ENCODE results near the gene SLC26A1.
"Not testable (repeated sequence)": the region's sequence is repeated elsewhere in the genome, so short reads cannot be mapped to it uniquely, and the experiment has no call there.

SLC26A1 gene

DNA sequence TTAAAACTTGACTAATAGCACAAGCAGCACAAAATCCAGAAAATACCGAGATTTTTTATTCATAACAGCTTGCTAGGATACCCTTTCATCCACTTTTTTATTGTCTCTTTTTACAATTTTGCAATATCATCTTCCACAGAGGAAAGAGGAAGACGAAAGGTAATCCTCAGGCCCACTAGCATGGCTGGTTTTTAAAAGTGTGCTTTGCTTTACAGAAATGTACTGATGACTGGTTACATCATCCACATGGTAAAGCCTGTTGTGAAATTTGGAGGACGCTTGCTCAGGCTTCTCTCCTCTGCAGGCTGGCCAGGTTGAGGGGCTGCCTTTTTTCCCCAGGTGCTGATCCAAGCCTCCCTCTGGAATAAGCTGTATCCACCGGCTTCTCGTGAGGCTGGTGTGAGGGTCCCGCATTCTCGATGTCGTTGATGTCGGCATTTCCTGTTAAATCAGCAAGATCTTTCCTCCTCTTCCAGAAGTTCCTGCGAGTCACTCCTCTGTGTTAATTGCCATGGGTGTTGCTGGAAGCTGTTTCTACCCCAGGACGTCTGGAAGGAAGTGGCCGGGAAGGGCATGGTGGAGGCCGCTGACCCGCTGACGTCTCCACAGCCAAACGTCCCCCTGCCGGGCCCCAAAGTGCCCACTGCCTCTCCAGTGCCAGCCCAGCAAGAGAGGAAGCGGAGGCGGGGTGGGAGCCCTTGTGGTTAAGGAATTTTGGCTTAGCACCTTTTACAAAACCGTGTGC lies 14.1 kb downstream of the SLC26A1 start:
- DNase-seq, result no peak

DNA sequence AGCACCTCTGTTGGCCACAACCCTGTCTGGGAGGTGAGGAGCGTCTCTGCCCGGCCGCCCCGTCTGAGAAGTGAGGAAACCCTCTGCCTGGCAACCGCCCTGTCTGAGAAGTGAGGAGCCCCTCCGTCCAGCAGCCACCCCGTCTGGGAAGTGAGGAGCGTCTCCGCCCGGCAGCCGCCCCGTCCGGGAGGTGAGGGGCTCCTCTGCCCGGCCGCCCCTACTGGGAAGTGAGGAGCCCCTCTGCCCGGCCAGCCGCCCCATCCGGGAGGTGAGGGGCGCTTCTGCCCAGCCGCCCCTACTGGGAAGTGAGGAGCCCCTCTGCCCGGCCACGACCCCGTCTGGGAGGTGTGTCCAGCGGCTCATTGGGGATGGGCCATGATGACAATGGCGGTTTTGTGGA lies 17.2 kb downstream of the SLC26A1 start:
- not testable (repeated sequence) for DNase-seq

DNA sequence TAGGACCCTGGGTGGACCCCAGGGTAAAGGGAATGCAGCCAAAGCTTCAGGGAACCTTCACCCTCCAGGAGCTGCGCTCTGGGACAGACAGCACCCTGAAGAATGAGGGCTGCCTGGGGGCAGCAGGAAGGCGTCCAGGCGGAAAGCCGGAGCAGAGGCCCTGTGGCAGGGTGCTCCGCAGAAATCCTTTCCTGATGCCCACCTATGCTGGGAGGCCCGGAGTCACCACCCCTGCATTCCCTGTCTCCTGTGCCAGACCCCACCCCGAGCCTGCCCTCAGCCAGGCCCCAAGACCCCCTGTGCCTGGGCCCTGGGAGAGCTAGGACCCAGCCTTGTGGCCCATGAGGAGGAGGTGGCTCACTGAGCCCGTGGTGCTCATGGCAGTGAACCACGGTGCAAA lies 18.5 kb downstream of the SLC26A1 start:
- DNase-seq, result no peak

DNA sequence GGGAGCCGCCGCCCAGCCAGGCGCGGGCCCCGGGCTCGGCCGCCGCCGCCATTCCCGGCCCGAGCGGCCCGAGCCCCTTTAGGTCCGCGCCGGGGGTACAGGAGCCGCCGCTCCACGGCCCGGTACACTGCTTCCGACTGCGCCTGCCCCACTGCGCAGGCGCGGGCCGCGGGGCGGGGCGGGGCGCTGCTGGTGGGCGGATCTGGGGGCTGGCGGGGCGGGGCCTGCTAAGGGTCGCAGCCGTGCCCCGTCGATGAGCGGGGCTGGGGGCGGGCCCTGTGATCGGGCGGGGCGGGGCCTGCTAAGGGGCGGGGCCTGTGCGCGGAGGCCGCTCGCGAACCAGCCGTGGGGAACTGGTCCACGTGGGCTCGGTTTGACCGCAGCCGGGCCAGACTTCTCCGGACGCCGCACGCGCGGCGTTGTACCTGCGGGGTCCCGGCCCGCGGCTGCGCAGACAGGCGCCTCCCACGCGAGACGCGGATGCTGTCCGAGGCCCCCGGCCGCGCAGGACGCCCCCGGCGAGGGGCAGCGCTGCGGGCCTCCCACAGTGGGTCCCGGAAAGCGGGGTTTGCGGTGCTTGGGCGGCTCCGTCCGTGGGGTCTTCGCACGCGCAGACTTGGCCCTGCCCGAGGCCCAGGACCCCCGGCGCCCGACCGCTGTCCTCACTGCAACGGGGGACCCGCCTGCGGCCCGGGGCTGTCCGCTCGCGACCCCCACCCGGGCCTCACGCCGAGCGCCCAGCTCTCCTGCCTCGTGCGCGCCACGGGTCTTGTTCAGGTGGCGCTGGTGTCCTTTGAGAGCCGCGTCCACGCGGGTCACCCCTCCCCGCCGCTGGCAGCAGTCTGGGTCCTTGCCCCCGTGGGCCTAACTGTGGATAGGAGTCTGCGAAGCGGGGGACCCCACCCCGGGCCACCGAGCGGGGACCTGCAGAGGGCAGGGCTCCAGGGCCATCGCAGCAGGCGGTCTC lies 19.5 kb downstream of the SLC26A1 start, which contains the start of gene DGKQ:
DGKQ (minus strand) TSS at position 139 of the 967 bp plus-strand sequence; CDS start at position 52, 87 bp downstream.
- DNase-seq, result peak; percentile 80 to 84

DNA sequence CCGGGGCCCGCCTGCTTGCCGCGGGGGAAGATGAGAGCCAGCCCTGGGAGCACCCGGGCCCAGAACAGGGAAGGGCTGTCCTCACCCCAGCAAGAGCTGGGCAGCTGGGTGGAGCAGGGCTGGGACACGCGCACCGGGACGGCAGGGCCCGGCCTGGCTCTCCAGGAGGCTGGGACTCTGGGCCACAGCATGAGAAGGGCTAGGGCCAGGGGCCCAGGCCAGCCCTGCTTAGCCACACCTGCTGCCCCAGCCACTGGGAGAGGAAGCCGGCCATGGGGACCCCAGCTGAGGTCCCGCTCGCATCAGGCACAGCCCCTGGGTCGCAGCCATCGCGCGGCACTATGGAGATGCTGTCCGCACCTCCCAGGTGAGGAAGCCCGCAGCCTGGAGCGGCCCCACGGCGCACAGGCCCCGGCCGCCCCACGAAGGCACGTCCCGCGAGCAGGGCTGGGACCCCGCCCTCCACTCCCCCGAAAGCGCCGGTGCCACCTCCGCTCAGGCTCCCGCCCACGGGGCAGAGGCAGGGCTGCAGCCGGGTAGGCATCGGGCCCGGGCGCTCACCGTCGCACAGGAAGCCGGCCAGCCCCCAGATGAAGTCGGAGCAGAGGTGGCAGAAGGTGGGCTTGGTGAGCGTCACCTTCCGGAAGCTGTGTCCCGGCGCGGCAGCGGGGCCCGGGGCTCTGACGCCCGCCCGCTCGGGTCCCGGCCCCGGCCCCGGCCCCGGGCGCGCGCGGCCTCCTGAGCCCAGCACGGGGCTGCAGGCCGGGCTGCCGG lies 20.4 kb downstream of the SLC26A1 start:
- DNase-seq, result peak; percentile 61 to 69

DNA sequence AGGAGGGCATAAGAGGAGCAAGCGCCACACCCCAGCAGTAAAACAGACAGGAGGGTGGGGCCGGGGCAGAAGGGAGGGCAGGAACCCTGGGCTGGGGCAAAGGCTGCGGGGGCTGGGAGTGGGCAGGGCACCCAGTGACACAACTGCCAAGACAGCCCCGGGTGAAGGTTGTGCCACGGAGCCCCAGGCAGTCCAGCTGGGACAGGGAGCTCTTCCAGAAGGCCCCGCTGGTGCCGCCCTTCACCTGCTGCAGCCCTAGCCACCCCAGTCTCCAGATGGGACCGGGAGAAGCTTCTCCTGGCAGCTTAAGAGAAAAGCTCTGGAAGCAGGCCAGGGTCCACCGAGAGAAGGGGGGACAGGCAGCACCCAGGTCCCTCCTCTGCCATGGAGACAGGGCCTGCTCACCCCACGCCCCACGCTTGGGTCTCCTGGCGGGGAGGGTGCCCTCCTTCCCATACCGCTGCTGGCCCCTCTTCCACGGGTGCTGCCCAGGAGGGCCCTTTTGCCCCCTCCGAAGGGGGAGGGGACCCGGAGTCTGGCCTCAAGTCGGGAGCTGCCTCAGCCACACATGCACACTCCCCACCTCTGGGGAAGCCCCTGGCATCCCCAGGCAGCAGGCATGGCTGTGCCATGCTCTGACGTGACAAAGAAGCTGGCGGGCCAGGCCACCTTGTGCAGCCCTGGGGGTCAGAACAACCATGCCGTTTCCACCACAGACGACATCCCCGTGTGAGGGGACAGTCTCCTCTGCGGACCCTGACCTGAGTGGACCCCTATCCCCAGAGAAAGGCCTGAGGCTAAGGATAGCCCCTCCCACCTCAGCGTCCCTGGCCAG lies 21.3 kb downstream of the SLC26A1 start:
- DNase-seq, result no peak

DNA sequence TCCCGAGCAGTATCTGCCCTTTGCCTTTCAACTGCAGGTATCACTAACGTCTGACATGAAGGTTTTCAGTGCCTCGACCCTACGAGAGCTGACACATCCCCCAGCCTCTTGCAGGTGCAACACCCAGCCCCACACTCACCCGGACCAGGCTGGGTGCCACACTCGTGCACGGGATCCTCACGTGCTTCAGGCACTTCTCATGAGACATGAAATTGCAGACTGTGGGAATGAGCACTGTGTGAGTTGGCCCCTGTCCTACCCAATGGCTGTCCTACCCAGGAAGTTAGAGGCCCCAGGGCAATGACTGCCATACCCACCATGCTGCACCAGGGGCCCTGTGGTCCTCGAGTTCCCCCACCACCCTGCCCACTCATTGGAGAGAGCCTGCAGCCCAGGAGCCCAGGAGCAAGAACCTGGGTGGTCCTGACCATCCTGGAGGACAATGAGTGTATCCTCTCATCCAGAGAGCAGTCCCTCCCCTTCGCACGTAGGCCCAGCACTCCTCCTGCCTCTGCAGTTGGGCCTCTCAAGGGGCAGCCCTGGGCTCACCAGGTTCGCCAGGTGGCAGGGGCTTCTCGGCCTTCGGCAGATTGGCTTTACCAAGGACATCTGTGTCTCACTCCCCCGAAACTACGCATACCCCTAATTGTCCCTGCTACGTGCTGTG lies 22.2 kb downstream of the SLC26A1 start:
- DNase-seq, result no peak

DNA sequence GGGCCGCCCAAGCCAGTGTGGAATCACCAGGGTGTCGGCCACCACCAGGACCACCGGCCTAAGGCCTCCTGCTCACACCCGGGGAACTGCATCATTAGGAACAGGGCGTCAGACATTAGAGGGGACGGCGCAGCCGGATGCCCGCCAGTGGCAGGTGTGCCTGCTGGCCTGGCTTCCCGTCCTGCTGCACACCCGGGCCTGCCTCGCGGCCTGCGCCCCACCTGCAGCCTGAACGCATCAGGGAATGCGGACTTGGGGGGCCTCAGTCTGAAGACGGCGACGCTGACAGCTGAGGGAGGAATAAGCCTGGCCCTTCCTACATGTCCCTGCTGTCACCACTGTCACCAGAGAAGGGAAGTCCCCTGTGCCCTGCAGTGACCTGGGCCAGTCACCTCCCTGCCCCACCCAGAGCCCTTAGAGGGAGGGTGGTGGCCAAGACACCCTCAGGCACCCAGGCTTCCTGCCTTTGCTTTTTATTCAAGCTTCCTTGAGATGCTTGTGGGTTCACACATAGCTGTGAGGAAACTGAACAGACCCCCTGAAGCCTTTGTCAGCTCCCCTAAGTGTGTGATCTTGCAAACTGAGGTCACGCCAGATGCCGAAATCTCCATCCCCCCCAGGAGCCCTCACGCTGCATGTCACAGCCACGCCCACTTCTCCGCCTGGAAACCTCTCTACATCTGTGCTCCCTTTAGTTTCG lies 23.0 kb downstream of the SLC26A1 start:
- DNase-seq, result no peak

DNA sequence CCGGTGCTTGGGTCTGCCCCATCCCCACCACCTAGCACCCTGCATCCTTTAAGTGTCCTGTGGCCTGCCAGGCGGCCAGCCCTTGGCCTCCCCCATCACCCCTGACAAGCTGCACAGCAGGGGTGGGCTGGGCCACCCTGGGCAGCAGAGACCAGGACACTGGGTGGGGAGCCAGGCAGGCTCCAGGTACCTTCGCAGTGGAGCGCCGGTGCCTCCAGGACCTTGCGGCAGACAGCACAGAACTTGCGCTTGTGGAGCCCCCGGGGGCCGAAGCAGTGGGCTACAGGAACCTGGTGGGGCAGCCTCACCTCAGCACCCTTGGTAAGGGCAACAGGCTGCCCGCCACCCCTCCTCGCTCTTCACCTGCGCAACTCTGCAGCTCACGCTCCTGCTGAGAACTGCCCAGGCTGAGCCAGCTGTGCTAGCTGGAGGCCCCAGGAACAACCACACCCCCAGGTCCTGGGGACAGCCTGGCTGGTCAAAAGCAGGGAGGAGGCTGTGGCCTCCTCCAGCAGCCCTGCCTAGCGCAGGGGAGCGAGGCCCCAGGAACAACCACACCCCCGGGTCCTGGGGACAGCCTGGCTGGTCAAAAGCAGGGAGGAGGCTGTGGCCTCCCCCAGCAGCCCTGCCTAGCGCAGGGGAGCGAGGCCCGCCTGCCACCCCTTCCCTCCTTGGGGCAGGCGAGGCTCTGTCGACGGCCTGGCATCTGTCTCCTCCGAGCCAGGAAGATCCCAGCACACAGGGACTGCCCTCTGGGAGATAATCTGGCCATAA lies 24.4 kb downstream of the SLC26A1 start:
- DNase-seq, result no peak

DNA sequence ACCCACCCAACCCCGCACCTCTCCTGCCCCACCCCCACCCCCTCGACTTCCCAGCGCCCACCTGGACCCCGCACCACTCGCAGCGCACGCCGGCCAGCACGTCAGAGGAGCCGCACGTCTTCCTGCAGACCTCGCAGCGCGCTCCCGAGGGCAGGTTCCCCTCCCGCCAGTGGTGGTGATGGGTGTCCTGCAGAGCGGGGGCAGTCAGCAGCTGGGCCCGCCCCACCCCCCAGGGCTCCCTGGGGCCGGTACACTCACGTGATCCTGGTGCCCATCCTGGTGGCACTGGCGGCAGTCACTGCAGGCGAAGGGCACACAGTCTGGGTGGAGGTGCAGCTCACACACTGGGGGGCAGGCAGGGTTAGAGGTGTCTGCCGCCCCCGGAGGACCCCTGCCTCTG lies 25.0 kb downstream of the SLC26A1 start:
- no peak for DNase-seq

DNA sequence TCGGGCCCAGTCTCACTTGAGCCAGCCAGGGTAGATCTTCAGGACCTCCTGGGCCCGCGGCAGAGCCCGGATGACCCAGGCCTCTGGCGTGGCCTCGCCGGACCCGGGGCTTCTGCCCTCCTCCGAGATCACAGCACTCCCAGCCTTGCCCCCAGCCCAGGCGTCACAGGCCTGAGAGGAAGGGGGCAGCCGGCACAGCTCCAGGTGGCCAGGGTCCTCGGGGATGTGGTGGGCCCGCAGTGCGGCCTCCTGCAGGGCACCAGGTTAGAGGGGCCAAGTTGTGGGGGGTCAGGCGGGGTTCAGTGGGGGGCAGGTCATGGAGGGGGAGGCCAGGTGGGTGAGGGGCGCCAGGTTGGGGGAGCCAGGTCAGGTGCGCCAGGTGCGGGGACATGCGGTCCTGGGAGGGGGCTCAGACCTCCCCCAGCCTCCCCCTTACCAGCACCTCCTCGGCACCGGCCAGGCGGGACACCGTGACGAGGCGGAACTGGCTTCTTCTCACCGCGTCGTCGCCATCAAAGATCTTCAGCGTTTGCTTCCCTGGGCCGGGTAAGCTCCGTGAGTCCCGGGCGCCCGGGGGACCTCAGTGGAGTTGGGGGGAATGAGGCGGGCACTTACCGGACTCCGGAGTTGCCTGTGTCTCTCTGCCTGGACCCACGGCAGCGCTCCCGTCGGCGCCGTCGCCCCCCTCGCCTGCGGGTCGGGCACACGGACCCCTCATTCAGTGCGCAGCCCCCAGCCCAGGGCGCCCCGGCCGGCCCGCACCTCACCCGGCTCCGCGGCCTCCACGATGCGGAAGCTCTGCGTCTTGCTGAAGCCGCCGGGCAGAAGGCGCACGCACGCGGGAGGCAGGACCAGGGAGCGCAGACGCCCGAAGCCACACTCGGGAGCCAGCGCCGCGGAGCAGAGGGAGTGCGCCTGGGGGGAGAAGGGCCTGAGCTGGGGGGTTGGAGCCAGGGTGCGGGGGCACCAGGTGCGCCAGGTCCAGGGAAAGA lies 25.8 kb downstream of the SLC26A1 start:
- no peak for DNase-seq

DNA sequence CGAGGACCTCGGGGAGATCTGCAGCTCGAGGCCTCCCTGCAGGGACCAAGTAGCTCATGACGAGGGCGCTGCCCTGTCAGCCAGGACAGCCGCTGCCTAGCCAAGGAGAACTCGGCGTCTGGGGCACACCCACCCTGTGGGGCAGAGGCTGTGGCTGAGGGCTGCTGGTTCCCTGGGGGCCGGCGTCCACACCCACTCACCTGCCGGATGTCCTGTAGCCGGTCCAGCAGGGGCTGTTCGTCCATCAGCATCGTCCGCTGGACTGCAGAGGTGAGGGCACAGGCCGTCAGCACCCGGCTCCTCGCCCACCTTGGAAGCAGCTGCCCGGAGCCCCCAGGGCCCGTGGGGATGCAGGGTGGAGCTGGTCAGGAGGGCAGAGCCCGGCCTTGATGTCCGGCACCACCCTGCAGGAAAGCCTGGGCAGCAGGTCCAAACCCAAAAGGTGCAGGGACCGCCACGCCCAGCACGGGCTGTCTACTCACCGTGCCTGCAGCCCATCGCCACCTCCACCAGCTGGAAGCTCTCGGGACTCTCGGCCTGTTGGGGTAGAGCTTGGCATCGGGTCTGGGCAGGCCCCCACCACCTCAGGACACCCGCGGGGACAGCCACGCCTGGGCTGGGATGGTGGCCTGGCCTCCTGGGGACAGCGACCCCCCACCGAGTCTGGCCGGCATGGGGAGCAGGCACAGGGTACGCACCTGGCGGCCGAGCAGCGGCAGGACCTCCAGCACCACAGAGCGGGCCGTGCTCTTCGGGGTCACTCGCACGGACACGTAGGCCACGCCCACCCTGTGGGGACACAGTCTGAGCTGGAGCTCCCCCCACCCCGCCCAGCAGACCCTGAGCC lies 26.7 kb downstream of the SLC26A1 start:
- no peak for DNase-seq

DNA sequence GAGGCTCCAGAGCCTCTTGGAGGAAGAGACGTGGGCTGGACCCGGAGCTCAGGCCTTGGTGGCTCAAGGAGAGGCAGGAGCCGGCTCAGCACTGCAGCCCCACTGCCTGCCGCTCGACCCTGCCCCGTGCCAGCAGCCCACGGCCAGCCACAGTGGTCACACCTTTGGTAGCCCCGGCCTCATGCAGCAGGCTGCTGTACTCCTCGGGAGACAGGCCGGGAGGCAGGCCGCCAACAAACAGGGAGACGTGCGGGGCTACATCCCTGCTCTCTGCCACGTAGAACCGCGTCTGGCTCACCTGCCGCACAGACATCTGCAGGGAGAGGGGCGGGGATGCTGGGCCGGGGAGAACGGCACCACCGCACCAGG lies 27.5 kb downstream of the SLC26A1 start:
- no peak for DNase-seq

DNA sequence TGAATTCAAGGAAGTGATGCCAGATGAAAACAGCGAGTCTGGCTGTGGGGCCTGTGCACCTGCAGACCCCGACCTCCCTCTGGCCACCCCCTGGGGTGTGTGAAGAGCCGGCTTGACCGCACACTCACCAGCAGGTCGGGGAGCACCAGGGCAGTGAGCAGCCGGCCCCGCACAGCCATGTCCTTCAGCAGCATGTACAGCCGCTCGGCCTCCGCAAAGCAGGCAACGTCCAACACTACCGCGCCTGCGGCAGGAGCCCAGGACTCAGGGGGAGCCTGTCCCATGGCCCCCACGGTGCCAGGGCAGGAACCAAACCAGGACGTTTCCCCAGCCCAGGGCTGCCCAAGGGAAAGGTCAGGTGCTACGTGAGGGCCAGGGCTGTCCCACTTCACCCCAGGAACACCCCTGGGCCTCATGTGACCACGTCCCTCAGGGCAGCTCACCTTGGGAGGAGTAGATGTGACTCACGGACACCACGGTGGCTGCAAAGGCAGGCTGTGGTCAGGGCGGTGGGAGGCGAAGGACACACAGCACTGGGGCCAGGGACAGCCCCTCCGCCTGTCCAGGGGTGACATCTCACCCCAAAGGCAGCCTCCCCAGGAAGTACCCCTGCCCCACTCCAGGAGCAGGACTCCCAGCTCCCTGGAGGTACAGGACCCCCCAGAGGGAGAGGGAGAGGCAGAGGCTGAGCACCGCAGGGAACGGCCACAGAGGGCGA lies 28.0 kb downstream of the SLC26A1 start:
- no peak for DNase-seq

DNA sequence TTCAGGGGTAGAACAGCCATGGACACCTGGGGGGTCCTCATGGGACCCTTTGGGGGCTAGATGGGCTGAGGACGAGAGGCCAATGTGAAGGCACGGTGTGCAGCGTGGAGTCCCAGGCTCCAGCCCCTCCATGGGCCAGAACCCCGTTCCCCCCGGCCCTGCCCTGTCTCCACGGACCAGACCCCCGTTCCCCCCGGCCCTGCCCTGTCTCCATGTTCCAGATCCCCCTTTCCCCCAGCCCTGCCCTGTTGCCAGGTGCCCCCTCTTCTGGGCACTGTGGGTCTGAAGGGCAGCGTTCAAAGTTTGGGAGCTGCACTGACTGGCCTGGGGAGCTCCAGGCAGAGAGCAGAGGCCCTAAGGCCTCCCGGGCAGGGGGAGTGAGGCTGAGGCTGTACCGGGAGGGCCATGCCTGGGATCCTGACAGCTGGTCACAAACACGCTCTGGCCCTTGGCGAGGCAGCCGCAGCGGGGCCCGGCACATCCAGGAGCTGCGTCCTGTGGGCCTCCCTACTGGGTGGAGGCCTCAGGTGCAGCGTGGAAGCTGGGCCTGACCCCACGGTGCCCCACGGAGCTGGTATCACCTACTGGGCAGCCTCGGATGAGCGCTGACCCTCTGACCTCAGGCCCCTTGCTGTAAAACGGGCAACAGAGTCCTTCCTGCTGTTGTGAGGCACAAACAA lies 28.7 kb downstream of the SLC26A1 start:
- no peak for DNase-seq
